Ascending aorta (tissue), 2 donors: Measurements from ENCODE around the gene LHFPL2. TPM values are rescaled to one million over a fixed set of nuclear protein-coding genes. Genes with fewer than 3 reads are reported as not detected.

Experiments used
- DNase-seq, 2 donors: peaks; one replicate each; pipeline ENCODE4 v3.0.0-alpha.2; 2019; ENCODE audit warnings: low spot score in 2 of 2
- H3K27ac ChIP-seq, 2 donors: fragments of 200-600 bp; sonication (generic); one replicate each; pipeline ENCODE4 v1.5.1; 2016 to 2017; ENCODE audit warnings: mild to moderate bottlenecking in 1 of 2
- H3K27me3 ChIP-seq: fragments of 200-600 bp; sonication (generic); one replicate; pipeline ENCODE4 v1.5.1; 2017
- H3K36me3 ChIP-seq, 2 donors: fragments of 200-600 bp; sonication (generic); one replicate each; pipeline ENCODE4 v1.5.1; 2016
- H3K4me1 ChIP-seq, 2 donors: fragments of 200-600 bp; sonication (generic); one replicate each; pipeline ENCODE4 v1.5.1; 2016 to 2017; ENCODE audit warnings: mild to moderate bottlenecking in 1 of 2
- H3K4me3 ChIP-seq, 2 donors: fragments of 200-600 bp; sonication (generic); one replicate each; pipeline ENCODE4 v1.5.1; 2016 to 2017; ENCODE audit warnings: mild to moderate bottlenecking in 1 of 2
- H3K9me3 ChIP-seq, 2 donors: fragments of 200-600 bp; sonication (generic); one replicate each; pipeline ENCODE4 v1.5.1; 2016
- CTCF ChIP-seq, 3 experiments: fragments of 200-600 bp in 2 of 3; fragments of 450-650 bp in 1 of 3; sonication (generic) in 2 of 3; IDR thresholded peaks; one replicate each; pipeline ENCODE4 v1.5.1; 2016 to 2019; ENCODE audit warnings: antibody characterized with exemption in 3 of 3, mild to moderate bottlenecking in 1 of 3, moderate library complexity in 1 of 3
- intact Hi-C: fragments of 100-400 bp; cut with DNase I; formaldehyde crosslinking; loops from one replicate; pipeline ENCODE4 v1.15.1; 2023
- total RNA-seq: library from RNA; depleted of rRNA; stranded (reverse); fragments of >200 nt; gene quantifications from one replicate; pipeline ENCODE4 v1.1.0, GENCODE V29; 2016

Gene LHFPL2
- total RNA-seq, 1 donor from 2014 or later = 9.7 TPM

GRCh38 chr5:78570646-78571045 lies 77.9 kb downstream of the LHFPL2 start:
- intact Hi-C loops = no loop called here
- DNase-seq = no peak
- peaks cover 19 to 64% of the 10 kb centered on the region in 2 donors for H3K4me1 ChIP-seq

GRCh38 chr5:78569441-78569840 lies 79.1 kb downstream of the LHFPL2 start:
- intact Hi-C loops = no loop called here
- no peaks in the 10 kb centered on the region for H3K27me3 ChIP-seq
- H3K36me3 ChIP-seq = no peaks in the 10 kb centered on the region
- no peak for TF ChIP-seq CTCF (IDR thresholded peaks at IDR 0.05)
- peaks cover 15 to 56% of the 10 kb centered on the region in 2 donors for H3K4me1 ChIP-seq
- H3K9me3 ChIP-seq = no peaks in the 10 kb centered on the region
- no peak for DNase-seq
- H3K4me3 ChIP-seq = no peak overlapping the region
- peak overlapping the region; percentile 3 to 26 for H3K27ac ChIP-seq

More at GRCh38 chr5:78570646-78571045, 77.9 kb downstream of the LHFPL2 start:
- Histone ChIP-seq H3K27ac (peak overlapping the region in 1 of 2 donors; percentile 1), H3K9me3 (no peaks in the 10 kb centered on the region), H3K4me3 (no peak overlapping the region), H3K36me3 (no peaks in the 10 kb centered on the region), H3K27me3 (no peaks in the 10 kb centered on the region)
- no peak for TF ChIP-seq CTCF (IDR thresholded peaks at IDR 0.05)

GRCh38 chr5:78568676-78569075 lies 79.9 kb downstream of the LHFPL2 start:
- no peak for DNase-seq
- Histone ChIP-seq H3K36me3 (no peaks in the 10 kb centered on the region), H3K27me3 (no peaks in the 10 kb centered on the region), H3K9me3 (no peaks in the 10 kb centered on the region), H3K4me1 (peaks cover 13 to 48% of the 10 kb centered on the region in 2 donors), H3K27ac (peak overlapping the region; percentile 48 to 56), H3K4me3 (no peak overlapping the region)
- intact Hi-C loops = no loop called here
- TF ChIP-seq CTCF (IDR thresholded peaks at IDR 0.05) = no peak

GRCh38 chr5:78568212-78568611 lies 80.4 kb downstream of the LHFPL2 start:
- no peak for DNase-seq
- Histone ChIP-seq H3K27me3 (no peaks in the 10 kb centered on the region), H3K27ac (peak overlapping the region; percentile 56 to 58), H3K9me3 (no peaks in the 10 kb centered on the region), H3K4me1 (peaks cover 9 to 44% of the 10 kb centered on the region in 2 donors), H3K36me3 (no peaks in the 10 kb centered on the region), H3K4me3 (no peak overlapping the region)
- TF ChIP-seq CTCF (IDR thresholded peaks at IDR 0.05) = no peak
- intact Hi-C loops = no loop called here

GRCh38 chr5:78567617-78568016 lies 81.0 kb downstream of the LHFPL2 start:
- Histone ChIP-seq H3K9me3 (no peaks in the 10 kb centered on the region), H3K36me3 (no peaks in the 10 kb centered on the region), H3K4me3 (no peak overlapping the region), H3K27me3 (no peaks in the 10 kb centered on the region), H3K27ac (peak overlapping the region; percentile 58 to 63), H3K4me1 (peaks cover 4 to 38% of the 10 kb centered on the region in 2 donors)
- no peak for DNase-seq
- no peak for TF ChIP-seq CTCF (IDR thresholded peaks at IDR 0.05)
- intact Hi-C loops = no loop called here
